ENCODE data around the gene SLC23A2.

The SLC23A2 gene

GRCh38 chr20:4836473-4836872 is 164.8 kb downstream of the SLC23A2 start:
- no peak for DNase-seq

GRCh38 chr20:4835244-4836177 is 165.8 kb downstream of the SLC23A2 start:
- peak; percentile 60 for DNase-seq

- no peak for DNase-seq
Measured at GRCh38 chr20:4833074-4833728, 168.1 kb downstream of the SLC23A2 start.

- no peak for DNase-seq
Measured at GRCh38 chr20:4832469-4832868, 168.8 kb downstream of the SLC23A2 start.

- DNase-seq: no peak
Measured at GRCh38 chr20:4830696-4831095, 170.6 kb downstream of the SLC23A2 start.

GRCh38 chr20:4830259-4830658 is 171.1 kb downstream of the SLC23A2 start:
- DNase-seq: no peak

- no peak for DNase-seq
Measured at GRCh38 chr20:4829514-4830215, 171.6 kb downstream of the SLC23A2 start.

GRCh38 chr20:4828830-4829513 is 172.3 kb downstream of the SLC23A2 start:
- no peak for DNase-seq

- DNase-seq: no peak
Measured at GRCh38 chr20:4821590-4821989, 179.7 kb downstream of the SLC23A2 start.

GRCh38 chr20:4820806-4821518 is 180.3 kb downstream of the SLC23A2 start:
- DNase-seq: peak; percentile 84

GRCh38 chr20:4819901-4820300 is 181.4 kb downstream of the SLC23A2 start:
- no peak for DNase-seq

GRCh38 chr20:4817230-4817671 is 184.1 kb downstream of the SLC23A2 start:
- DNase-seq: peak; percentile 31

- no peak for DNase-seq
Measured at GRCh38 chr20:4815628-4816027, 185.7 kb downstream of the SLC23A2 start.

- no peak for DNase-seq
Measured at GRCh38 chr20:4814696-4815252, 186.5 kb downstream of the SLC23A2 start.

GRCh38 chr20:4813863-4814695 is 187.2 kb downstream of the SLC23A2 start:
- DNase-seq: no peak

- DNase-seq: no peak
Measured at GRCh38 chr20:4813076-4813862, 188.0 kb downstream of the SLC23A2 start.

- DNase-seq: no peak
Measured at GRCh38 chr20:4812641-4813075, 188.7 kb downstream of the SLC23A2 start.

GRCh38 chr20:4812216-4812615 is 189.1 kb downstream of the SLC23A2 start:
- no peak for DNase-seq

- DNase-seq: no peak
Measured at GRCh38 chr20:4811661-4812181, 189.6 kb downstream of the SLC23A2 start.

- no peak for DNase-seq
Measured at GRCh38 chr20:4811257-4811656, 190.1 kb downstream of the SLC23A2 start.

Data from fibroblast of upper back skin (primary cell).